GM13977 (cell line): ENCODE data around the gene UBAP1.

Source experiments
- DNase-seq: peaks from one replicate; pipeline ENCODE4 v3.0.0; 2012; ENCODE audit warnings: low spot score
- CTCF ChIP-seq: IDR thresholded peaks from 2 replicates; pipeline ENCODE4 v1.5.1; 2012; ENCODE audit warnings: mild to moderate bottlenecking, control low read depth; ENCODE audit not compliant: insufficient read depth; ENCODE audit errors: extremely low read depth, missing control alignments
- in situ Hi-C: fragments of 300-500 bp; cut with MboI; formaldehyde crosslinking; loops from one replicate; pipeline ENCODE4 v1.12.0; 2022; ENCODE audit warnings: low sequenced_read_pairs, low pct_unique_long_range_greater_than_20kb, mixed read lengths, inconsistent platforms; ENCODE audit not compliant: unreplicated experiment

Gene UBAP1

GRCh38 chr9:34197756-34198711, 19.2 kb downstream of the UBAP1 start:
- DNase-seq = no peak
- in situ Hi-C loops = no loop called here
- TF ChIP-seq CTCF = no peak

DNA sequence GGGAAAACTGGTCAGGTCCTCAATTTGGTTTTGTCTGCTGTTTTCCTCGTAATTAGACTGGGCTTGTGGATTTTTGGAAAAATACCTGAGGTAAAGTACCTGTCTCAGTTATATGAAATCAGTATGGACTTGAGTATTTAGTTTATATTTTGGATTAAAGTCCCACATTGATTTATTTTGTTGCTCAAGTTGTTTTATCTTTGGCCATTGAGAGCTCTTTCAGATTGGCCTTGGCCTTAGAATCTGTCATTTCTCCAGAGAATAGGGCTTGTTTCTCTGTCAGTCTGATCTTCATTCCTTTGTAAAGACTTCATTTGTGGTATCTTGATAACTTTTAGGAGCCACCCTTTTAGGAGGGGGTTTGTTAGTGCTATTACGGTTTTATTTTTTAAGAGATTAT, 21.2 kb downstream of the UBAP1 start:
- no peak for DNase-seq
- in situ Hi-C loops = no loop called here
- TF ChIP-seq CTCF = no peak

GRCh38 chr9:34203275-34203991, 24.6 kb downstream of the UBAP1 start:
- in situ Hi-C loops = no loop called here
- no peak for TF ChIP-seq CTCF
- no peak for DNase-seq

- TF ChIP-seq CTCF = no peak
- DNase-seq = no peak
- in situ Hi-C loops = no loop called here
Measured at GRCh38 chr9:34203992-34204635, 25.3 kb downstream of the UBAP1 start.

DNA sequence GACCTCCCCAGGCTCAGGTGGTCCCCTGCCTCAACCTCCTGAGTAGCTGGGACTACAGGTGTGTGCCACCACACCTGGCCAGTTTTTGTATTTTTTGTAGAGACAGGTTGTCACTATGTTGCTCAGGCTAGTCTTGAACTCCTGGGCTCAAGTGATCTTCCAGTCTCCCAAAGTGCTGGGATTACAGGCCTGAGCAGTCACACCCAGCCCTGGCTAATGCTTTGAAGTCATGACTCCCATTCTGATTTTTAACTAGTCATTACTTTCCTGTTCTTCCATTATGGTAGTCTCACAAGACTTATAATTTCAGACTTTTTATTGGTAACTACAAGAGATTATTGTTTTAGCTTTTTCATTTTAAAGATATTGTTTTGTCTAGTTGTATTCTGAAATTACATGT, 26.3 kb downstream of the UBAP1 start:
- DNase-seq = no peak
- in situ Hi-C loops = no loop called here
- TF ChIP-seq CTCF = no peak

GRCh38 chr9:34206561-34206960, 27.7 kb downstream of the UBAP1 start:
- in situ Hi-C loops = no loop called here

More at GRCh38 chr9:34206561-34206960, 27.7 kb downstream of the UBAP1 start:
- TF ChIP-seq CTCF = no peak
- no peak for DNase-seq
